ENCODE results near the gene PIRT.

PIRT gene

GRCh38 chr17:10799407-10799806, 38.5 kb downstream of the PIRT start:
- no peak for TF ChIP-seq CTCF (IDR thresholded peaks at IDR 0.05; ENCODE audit: control insufficient read depth, extremely low read depth, insufficient read depth)
- no peak overlapping the region for H3K4me3 ChIP-seq (ENCODE audit: low read depth, low read length)
- no peak for DNase-seq (ENCODE audit: low read depth)

GRCh38 chr17:10798910-10799309, 39.0 kb downstream of the PIRT start:
- no peak for TF ChIP-seq CTCF (IDR thresholded peaks at IDR 0.05; ENCODE audit: control insufficient read depth, extremely low read depth, insufficient read depth)
- no peak overlapping the region for H3K4me3 ChIP-seq (ENCODE audit: low read depth, low read length)
- DNase-seq (ENCODE audit: low read depth): no peak

GRCh38 chr17:10798332-10798749, 39.5 kb downstream of the PIRT start:
- TF ChIP-seq CTCF (IDR thresholded peaks at IDR 0.05; ENCODE audit: control insufficient read depth, extremely low read depth, insufficient read depth): no peak
- H3K4me3 ChIP-seq (ENCODE audit: low read depth, low read length): no peak overlapping the region
- peak; percentile 48 for DNase-seq (ENCODE audit: low read depth)

- no peak for DNase-seq (ENCODE audit: low read depth)
- no peak for TF ChIP-seq CTCF (IDR thresholded peaks at IDR 0.05; ENCODE audit: control insufficient read depth, extremely low read depth, insufficient read depth)
- H3K4me3 ChIP-seq (ENCODE audit: low read depth, low read length): no peak overlapping the region
These were observed 40.2 kb downstream of the PIRT start for GRCh38 chr17:10797476-10798328.

GRCh38 chr17:10793816-10794215, 44.1 kb downstream of the PIRT start:
- DNase-seq (ENCODE audit: low read depth): no peak
- no peak overlapping the region for H3K4me3 ChIP-seq (ENCODE audit: low read depth, low read length)
- TF ChIP-seq CTCF (IDR thresholded peaks at IDR 0.05; ENCODE audit: control insufficient read depth, extremely low read depth, insufficient read depth): no peak

GRCh38 chr17:10793256-10793655, 44.6 kb downstream of the PIRT start:
- no peak for TF ChIP-seq CTCF (IDR thresholded peaks at IDR 0.05; ENCODE audit: control insufficient read depth, extremely low read depth, insufficient read depth)
- DNase-seq (ENCODE audit: low read depth): no peak
- no peak overlapping the region for H3K4me3 ChIP-seq (ENCODE audit: low read depth, low read length)

GRCh38 chr17:10792151-10792550, 45.7 kb downstream of the PIRT start:
- no peak for DNase-seq (ENCODE audit: low read depth)
- H3K4me3 ChIP-seq (ENCODE audit: low read depth, low read length): no peak overlapping the region
- TF ChIP-seq CTCF (IDR thresholded peaks at IDR 0.05; ENCODE audit: control insufficient read depth, extremely low read depth, insufficient read depth): no peak

Data from LNCaP clone FGC (cell line).